ENCODE results near the gene AGT.

The AGT gene

DNA sequence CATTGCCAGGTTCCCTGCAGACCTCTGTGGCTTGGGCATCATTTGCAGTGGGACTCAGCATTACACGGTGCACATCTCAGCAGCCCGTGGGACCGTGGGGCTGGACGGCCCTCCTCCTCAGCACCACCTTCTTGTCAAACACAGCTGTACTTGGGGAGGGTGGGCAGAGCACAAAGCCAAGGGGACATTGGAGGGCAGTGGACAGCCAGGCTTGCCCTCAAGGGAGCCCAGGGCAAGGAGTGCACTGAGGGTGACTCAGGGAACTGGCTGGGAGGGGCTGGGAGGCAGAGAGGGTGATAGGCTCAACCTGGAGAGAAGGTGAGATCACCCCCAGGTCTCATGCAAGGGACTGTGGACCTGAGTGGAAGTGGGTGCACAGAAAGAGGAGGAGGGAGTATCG is 36.7 kb upstream of the AGT start:
- TF ChIP-seq, protein P1, sequence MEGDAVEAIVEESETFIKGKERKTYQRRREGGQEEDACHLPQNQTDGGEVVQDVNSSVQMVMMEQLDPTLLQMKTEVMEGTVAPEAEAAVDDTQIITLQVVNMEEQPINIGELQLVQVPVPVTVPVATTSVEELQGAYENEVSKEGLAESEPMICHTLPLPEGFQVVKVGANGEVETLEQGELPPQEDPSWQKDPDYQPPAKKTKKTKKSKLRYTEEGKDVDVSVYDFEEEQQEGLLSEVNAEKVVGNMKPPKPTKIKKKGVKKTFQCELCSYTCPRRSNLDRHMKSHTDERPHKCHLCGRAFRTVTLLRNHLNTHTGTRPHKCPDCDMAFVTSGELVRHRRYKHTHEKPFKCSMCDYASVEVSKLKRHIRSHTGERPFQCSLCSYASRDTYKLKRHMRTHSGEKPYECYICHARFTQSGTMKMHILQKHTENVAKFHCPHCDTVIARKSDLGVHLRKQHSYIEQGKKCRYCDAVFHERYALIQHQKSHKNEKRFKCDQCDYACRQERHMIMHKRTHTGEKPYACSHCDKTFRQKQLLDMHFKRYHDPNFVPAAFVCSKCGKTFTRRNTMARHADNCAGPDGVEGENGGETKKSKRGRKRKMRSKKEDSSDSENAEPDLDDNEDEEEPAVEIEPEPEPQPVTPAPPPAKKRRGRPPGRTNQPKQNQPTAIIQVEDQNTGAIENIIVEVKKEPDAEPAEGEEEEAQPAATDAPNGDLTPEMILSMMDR (IDR thresholded peaks at IDR 0.05; ENCODE audit: control extremely low read depth, extremely low read depth, low read depth, missing control alignments), result no peak
- CTCF ChIA-PET, result no interaction called here
- no peak for DNase-seq (ENCODE audit: extremely low spot score)
- POLR2A ChIA-PET, result no interaction called here

GRCh38 chr1:230749635-230750034 is 35.7 kb upstream of the AGT start:
- ChIA-PET POLR2A (no interaction called here), CTCF (no interaction called here)
- TF ChIP-seq, protein P1 (IDR thresholded peaks at IDR 0.05; ENCODE audit: control extremely low read depth, extremely low read depth, low read depth, missing control alignments), result no peak
- no peak for DNase-seq (ENCODE audit: extremely low spot score)

- peak; percentile 47 for DNase-seq (ENCODE audit: extremely low spot score)
- CTCF ChIA-PET, result no interaction called here
- POLR2A ChIA-PET, result no interaction called here
- TF ChIP-seq, protein P1 (IDR thresholded peaks at IDR 0.05; ENCODE audit: control extremely low read depth, extremely low read depth, low read depth, missing control alignments), result no peak
Observed at GRCh38 chr1:230749150-230749549, 35.2 kb upstream of the AGT start.

GRCh38 chr1:230747890-230748800 is 34.2 kb upstream of the AGT start:
- TF ChIP-seq, protein P1 (IDR thresholded peaks at IDR 0.05; ENCODE audit: control extremely low read depth, extremely low read depth, low read depth, missing control alignments), result no peak
- POLR2A ChIA-PET, result no interaction called here
- CTCF ChIA-PET, result no interaction called here
- DNase-seq (ENCODE audit: extremely low spot score), result no peak

- TF ChIP-seq, protein P1 (IDR thresholded peaks at IDR 0.05; ENCODE audit: control extremely low read depth, extremely low read depth, low read depth, missing control alignments), result no peak
- CTCF ChIA-PET, result no interaction called here
- no peak for DNase-seq (ENCODE audit: extremely low spot score)
- POLR2A ChIA-PET, result no interaction called here
Observed at GRCh38 chr1:230747127-230747730, 33.3 kb upstream of the AGT start, which contains the start of gene CAPN9. Gene CAPN9, plus strand, starts transcription at chr1:230747388. Its CDS starts 109 bp downstream, at chr1:230747497.

GRCh38 chr1:230746617-230747016 is 32.7 kb upstream of the AGT start:
- POLR2A ChIA-PET, result no interaction called here
- TF ChIP-seq, protein P1 (IDR thresholded peaks at IDR 0.05; ENCODE audit: control extremely low read depth, extremely low read depth, low read depth, missing control alignments), result no peak
- CTCF ChIA-PET, result no interaction called here
- DNase-seq (ENCODE audit: extremely low spot score), result no peak
